ENCODE results near the gene NIPSNAP3A.
"Not testable (repeated sequence)": the region's sequence is repeated elsewhere in the genome, so short reads cannot be mapped to it uniquely, and the experiment has no call there.

The NIPSNAP3A gene

DNA sequence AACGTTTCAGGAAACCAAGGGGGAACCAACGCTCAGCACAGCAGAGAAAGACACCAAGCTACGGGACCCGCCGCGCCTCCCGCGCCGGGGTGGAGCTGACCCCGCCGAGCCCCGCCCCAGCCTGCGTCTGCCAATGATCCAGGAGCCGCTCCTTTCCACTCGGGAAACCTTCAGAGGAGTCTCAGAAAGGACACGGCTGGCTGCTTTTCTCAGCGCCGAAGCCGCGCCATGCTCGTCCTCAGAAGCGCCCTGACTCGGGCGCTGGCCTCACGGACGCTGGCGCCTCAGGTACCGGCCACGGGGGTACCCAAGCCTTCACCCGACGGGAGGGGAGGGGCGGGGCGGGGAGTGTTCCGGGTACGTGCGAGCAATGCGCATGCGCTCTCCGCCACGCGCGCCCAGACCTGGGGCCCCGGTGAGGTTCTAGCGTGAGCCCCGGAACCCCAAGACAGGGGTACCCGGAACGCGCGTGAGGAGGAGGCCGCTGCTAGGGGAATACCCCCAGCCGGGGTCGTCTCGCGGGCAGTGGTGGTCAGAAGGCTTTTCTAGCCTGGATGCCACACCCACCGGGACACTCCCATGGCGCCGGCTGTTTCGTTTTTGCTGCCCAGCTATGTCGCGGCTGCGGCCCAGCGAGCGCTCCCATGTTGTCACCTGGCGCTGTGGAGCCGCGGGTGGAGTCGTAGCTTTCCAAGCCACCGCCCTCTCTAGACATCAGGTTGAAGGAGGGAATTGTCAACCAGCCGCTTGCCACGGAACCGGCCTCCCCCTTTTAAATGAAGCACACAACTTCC is at the start of gene NIPSNAP3A:
NIPSNAP3A (plus strand) TSS at position 119 of the 794 bp plus-strand sequence; CDS start at position 229, 110 bp downstream.
- DNase-seq, result peak; percentile 86 to 88

DNA sequence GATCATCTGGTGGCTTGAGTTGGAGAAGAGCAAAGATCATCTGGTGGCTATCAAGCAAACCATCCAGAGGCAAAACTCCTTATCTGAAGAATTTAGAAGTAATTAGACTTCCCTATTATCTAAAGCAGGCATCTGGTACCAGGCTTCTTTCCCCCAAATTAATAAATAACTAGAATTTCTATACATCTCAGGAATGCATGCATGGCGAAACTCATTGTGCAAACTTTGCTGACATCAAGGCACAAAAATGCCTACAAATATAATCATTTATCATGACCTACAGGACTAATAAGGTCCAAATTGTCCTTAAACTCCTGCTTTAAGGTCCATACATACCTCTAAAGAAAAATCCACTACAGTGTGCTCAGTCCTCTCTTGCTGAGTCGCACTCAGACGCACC is 47.2 kb upstream of the NIPSNAP3A start:
- no peak for DNase-seq

DNA sequence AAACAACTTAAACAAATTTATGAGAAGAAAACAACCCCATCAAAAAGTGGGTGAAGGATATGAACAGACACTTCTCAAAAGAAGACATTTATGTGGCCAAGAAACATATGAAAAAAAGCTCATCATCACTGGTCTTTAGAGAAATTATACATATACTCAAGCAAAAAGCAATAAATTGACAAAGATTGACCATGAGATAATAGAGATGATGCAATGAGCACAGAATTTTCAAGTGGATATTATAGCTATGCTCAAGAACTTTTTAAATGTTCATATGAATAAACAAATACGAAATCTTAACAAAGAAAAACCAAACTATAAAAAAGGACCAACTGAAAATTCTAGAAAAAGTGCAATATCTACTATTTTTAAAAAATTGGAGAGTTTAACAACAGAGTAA is 38.7 kb upstream of the NIPSNAP3A start:
- DNase-seq, result not testable (repeated sequence)

DNA sequence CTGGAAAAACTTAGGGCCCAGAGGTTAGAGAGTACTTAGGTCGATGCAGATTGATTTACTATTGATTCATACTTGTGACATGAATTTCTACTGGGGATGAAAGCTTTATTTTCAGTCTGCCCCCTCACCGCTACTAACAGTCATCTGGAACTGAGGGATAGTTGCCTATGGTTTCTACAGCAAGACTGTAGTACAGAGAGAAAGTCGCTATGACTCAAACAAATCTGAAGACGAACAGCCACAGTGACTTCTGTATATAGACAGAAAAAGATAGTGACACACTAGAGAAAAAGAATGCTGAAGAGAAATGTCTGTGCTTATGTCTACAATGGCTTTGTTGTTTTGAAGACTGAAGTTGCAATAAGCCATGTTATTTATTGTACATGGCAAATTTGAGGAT is 35.9 kb upstream of the NIPSNAP3A start:
- DNase-seq, result no peak

DNA sequence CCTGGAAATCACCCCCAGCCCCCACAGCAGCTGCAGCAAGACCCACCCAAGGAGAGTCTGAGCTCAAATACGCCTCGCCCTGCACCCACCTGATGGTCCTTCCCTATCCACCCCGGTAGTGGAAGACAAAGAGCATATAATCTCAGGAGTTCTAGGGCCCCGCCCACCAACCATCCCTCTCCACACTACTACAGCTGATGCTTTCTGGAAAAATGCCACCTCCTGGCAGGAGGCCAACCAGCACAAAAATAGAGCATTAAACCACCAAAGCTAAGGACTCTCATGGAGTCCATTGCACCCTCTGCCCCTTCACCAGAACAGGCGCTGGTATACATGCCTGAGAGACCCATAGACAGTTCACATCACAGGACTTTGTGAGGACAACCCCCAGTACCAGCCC is 22.5 kb upstream of the NIPSNAP3A start:
- no peak for DNase-seq

DNA sequence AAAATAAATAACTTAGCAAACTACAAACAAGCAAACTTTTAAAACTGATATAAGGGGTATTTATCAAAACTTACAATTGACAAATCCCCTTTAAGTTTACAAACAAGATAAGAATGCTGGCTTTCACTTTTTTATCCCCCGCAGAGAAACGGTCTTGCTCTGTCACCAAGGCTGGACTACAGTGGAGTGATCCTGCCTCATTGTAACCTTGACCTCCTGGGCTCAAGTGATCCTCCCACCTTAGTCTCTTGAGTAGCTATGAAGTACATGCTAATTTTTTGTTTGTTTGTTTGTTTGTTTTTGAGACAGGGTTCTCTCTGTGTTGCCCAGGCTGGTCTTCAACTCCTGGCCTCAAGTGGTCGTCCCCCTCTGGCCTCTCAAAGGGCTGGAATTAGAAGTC is 9.0 kb upstream of the NIPSNAP3A start:
- no peak for DNase-seq

DNA sequence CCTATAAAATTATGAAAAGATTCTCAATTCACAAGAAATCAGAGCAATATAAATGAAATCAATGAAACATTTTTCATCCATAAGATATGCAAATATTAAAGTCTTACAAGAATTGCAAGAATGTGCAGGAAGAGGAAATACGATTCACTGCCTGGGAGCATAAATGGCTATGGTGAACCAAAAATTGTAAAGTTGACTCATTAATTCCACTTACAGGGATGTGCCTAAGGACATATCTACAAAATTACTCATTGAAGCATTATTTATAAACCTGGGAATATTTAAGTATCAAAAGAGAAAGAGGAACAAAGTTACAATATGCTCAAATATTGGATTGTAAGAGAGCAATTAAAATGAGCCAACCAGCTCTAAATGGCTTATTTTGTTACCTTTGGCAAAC is 6.9 kb upstream of the NIPSNAP3A start:
- DNase-seq, result no peak

DNA sequence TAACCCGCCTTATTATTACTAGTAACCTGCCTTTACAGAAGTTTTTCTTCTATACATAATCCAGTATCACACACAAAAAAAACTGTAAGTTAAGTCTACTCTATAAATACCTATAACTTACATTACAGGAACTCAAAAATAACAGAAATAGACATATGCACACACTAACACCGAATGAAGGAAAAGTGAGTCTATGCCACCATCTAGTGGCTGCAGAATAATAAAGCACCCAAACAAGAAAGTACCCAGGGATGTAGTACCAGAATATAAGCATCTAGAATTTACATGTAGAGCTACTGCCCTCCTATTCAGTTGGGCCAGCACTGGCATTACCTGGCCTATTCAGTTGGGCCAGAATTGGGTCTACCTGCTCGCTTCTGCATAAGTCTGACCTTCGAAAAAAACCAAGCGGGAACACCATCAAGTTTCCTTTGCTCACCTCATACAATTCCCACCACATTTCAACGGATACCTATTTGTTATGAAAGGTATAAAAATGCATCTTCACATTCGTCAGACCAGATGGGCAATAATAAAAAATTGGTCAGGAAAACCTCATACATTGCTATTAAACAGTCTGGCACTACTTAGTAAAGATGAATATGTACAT is 4.0 kb upstream of the NIPSNAP3A start:
- peak; percentile 3 to 51 for DNase-seq

DNA sequence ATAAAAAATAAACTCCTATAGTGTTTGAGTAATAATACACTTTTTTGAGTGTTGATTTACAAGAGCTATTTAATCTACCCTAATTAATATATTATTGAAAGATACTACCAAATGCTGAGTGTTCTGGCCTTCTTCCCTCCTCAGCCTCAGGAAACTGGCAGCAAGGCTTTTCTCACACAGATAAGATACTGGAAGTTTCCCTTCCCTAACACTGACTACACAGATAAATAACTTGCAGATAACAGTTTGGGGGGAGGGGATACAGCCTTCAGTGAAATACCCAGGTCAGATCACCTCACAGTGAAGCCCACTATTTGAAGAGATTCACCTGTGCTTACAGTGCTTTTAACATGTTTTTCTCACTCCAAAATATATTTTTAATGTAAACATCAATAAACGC is 1.6 kb upstream of the NIPSNAP3A start:
- DNase-seq, result no peak

DNA sequence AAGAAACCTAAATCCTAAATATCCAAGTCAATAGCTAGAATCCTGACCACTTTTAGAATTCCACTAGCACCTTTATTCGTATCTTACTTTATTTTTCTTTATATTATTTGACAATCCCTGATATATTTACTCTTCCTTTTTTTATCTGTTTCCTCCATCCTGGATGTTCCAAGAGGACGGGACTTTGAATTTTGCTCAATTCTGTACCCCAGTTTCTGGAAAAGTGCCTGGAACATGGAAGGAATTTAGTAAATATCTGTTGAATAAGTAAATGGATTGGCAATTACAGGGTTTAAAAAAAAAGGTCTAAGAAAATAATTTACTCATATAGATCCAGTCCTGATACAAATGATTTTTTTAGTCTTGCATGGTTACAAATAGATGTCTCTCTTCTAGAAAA is 1.2 kb upstream of the NIPSNAP3A start:
- DNase-seq, result no peak

DNA sequence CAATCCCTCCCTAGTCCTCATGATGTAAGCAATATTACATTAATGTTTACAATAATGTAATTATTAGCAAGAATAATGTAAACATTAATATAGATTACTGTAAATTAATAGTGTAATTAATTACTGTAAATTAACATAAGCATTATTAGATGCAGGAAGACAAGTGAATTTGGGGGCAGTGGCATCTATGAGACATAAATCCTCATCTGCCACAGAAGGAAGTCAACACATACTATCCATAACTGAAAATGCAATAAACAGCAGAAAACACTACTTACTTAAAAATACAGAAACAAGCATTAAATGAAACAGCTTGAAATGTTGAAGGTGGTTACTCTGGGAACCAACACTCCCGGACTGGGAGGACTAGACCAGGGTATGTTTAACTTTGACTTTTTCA is 685 bp upstream of the NIPSNAP3A start:
- DNase-seq, result no peak

DNA sequence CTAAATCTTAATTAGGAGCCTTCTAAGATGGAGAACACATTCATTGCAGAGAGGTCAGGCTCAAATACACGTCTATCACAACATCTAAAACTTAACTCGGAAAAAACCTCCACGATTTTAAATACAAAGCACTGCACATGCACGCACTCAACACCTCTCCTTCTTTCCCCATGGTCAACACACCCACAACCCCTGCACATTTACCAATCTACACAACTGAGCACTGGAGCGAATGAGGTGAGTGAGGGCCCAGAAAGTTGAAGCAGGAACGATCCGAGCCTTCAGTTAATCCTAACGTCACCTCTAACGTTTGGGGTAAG is 278 bp upstream of the NIPSNAP3A start:
- DNase-seq, result no peak

DNA sequence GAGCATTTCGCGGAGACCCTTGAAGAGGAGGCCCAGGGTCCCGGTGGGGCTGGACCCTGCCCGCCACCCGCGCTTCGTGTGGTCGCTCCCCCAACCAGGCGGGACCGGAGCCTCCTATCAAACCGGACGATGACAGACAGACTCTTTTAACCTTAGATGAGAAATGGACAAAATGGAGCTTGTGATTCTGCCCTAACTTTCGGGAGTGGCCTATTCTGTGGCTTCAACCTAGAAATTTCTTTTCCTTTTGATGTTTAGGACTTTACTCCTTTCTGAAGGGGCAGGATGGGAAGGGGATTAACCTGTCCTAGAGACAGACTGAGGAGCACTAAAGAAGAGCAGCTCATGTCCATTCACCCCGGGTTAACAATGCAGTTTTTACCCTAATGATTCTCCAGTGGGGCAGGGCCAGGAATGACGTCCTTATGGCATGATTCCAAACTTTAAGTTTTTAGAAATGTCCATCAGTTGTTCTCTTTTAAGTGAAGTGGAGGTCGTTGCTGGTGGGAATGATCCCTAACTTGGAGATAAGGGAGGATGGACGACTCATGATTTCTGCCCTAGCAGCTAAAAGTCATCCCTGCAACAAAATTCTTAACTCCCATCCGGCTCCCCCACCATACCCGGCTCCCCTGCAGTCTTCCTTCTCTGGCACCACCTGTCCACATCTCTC is 1.0 kb downstream of the NIPSNAP3A start:
- DNase-seq, result peak in 1 of 2 donors; percentile 2

DNA sequence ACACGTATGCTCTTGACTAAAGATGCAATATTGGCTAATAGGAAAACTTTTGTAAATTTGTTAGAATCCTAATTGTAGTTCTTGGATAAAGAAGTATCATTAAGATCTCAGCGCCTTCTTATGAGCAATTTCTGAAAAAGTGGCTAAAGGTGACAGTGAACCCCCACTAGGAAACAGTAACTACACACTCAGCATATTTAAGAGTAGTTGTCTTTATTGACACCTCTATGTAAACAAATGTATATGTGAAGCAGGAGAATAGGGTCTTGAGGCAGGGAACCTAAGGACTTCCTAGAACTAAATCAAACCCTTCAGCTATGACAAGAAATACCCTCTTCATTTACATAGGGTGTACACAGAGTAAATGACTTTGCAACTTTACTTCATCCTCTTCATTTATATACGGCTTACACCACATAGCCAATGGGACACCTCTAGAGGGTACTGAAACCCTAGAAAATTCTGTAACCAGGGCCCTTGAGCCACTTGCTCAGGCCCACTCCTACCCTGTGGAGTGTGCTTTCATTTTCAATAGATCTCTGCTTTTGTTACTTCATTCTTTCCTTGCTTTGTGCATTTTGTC is 2.8 kb downstream of the NIPSNAP3A start:
- no peak for DNase-seq

DNA sequence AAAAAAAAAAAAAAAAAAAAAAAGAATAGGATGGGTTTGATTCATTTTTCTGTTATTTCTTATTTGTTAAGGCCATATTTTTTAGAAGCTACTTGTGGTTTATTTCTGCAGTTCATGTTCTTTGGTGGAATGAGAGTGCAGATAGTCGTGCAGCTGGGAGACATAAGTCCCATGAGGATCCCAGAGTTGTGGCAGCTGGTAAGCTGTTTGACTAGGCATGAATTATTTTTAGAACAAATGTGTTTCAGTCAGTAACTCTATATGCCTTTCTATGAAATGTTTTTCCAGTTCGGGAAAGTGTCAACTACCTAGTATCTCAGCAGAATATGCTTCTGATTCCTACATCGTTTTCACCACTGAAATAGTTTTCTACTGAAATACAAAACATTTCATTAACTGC is 11.5 kb downstream of the NIPSNAP3A start:
- DNase-seq, result no peak

DNA sequence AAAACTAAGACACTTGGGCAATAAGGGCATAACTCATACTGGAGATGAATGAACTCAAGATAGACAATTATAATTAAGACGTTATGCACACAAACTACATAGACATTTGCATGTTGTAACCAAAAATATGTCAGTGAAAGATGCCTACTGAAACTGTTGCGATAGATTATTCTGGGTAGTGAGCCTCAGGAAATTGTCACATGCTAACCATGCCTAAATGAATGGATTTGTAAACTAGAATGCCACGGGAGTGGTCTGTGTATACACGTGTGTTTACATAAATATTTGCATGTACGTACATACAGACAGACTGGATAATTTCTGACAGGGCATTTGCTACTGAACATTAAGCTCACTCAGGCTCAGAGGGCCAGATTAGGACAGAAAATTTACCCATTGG is 17.7 kb downstream of the NIPSNAP3A start:
- DNase-seq, result no peak

DNA sequence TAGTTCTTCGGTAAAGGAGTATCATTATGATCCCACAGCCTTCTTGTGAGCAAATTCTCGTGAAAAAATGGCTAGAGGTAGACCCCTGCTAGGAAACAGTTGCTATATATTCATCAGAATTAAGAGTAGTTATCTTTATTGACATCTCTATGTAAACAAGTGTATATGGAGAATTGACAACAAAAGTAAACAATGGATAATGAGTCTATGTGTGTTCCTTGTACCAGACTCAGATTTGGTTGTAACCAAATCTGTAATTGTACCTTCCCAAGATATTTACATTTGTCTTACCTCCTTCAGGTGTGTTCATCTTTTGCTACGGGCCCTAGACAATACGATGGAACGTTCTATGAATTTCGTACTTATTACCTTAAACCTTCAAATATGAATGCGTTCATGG is 18.5 kb downstream of the NIPSNAP3A start:
- no peak for DNase-seq

DNA sequence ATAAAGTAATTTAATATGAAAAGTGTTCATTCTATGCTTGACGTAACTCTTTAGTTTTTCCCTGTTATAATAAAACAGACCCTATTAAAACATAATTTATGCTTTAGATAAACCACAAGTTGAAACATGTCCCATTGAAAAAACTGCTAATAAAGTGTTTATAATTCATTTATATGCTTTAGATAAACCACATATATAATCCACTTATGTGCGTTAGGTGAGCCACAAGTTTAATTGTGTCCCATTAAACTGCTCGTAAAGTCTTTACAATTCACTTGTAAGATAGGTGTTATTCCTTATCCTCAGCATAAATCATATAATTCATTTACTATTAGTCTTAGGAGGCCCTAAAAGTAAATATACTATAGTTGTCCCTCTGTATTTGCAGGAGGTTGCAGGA is 20.0 kb downstream of the NIPSNAP3A start:
- no peak for DNase-seq

DNA sequence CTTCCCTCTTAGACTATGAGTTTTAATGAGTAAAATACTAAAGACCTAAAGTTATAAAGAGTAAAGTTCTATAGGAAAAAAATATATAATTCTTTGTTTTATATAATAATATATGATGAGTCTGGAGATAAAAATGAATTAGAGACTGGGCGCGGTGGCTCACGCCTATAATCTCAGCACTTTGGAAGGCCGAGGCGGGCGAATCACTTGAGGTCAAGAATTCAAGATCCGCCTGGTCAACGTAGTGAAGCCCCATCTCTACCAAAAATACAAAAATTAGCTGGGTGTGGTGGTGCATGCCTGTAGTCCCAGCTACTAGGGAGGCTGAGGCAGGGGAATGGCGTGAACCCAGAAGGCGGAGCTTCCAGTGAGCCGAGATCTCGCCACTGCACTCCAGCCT is 21.5 kb downstream of the NIPSNAP3A start:
- not testable (repeated sequence) for DNase-seq

DNA sequence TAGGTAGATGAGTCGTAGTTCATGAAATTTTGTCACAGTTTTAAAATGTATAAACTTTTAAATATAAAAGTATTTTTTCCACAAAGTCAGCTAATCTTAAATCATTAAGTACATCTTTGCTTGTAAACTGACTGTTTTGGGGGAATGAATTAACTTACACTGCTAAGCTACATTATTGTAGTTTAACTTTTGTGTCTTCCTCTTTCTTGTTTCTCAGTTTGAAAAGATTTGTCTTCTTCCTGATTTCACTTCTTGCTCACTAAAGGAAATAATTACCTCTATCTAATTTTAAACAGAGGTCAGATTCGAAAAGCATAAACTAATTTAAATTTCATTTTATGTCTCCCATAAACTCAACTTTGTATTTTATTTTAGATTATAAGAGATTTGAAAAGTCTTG is 22.2 kb downstream of the NIPSNAP3A start:
- DNase-seq, result no peak

DNA sequence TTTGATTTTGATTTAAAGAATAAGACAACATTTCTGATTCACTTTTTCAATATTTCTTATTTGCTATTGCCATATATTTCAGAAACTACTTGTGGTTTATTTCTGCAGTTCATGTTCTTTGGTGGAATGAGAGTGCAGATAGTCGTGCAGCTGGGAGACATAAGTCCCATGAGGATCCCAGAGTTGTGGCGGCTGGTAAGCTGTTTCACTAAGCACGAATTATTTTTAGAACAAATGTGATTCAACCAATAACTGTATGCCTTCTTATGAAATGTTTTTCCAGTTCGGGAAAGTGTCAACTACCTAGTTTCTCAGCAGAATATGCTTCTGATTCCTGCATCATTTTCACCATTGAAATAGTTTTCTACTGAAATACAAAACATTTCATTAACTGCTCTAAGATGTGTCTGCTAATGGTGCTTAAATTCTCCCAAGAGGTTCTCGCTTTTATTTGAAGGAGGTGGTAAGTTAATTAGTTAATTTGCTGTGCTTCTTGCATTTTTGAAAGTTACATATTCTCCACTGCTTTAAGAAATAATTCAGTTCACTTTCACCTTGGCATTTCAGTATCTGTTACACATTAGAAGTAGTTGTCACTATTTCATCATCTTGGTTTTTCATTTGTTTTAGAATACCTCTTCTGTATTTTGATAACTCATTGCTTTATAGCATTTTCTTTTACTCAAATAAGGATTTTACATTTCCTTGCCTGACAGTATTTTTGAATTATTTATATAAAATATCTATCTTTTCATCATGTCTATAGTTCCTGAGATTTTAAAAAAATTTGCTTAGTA is 25.4 kb downstream of the NIPSNAP3A start:
- DNase-seq, result no peak

DNA sequence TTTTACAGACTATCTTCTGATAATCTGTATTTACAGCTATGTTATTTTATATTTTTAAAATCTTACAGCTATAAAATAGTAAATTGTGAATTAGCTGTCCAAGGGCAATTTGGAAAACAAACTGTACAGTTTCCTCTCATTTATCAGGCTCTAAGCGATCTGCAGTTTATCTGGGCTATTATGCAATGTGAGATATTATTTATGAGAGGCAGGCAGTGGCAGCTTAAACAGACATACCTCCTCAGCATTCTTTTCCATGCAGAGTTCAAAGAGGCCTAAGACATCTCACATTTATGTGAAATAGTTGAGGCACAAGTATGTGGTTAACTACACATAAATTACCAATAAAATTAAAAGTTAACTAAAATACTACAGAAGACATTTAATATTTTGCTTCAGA is 26.6 kb downstream of the NIPSNAP3A start:
- no peak for DNase-seq

Data from activated CD4-positive, alpha-beta T cell treated with anti-CD3 and anti-CD28 coated beads for 4 hours (primary cell).